Femur (tissue), 1 donor: ENCODE data around the gene RERGL.
"Not testable (repeated sequence)": the region's sequence is repeated elsewhere in the genome, so short reads cannot be mapped to it uniquely, and the experiment has no call there.

Experiments
- DNase-seq: peaks from one replicate; pipeline ENCODE4 v3.0.0-alpha.2; 2017

Gene RERGL

GRCh38 chr12:18090093-18090492, at the start of gene RERGL:
Gene RERGL (minus strand): TSS chr12:18090193. CDS start chr12:18090140, 53 bp downstream.
- no peak for DNase-seq

GRCh38 chr12:18139254-18139653, 49.3 kb upstream of the RERGL start:
- DNase-seq = no peak

GRCh38 chr12:18135509-18135908, 45.5 kb upstream of the RERGL start:
- peak; percentile 14 for DNase-seq

- no peak for DNase-seq
Observed at GRCh38 chr12:18135086-18135485, 45.1 kb upstream of the RERGL start.

GRCh38 chr12:18130851-18131250, 40.9 kb upstream of the RERGL start:
- DNase-seq = no peak

GRCh38 chr12:18123707-18124106, 33.7 kb upstream of the RERGL start:
- no peak for DNase-seq

- no peak for DNase-seq
Observed at GRCh38 chr12:18120899-18121298, 30.9 kb upstream of the RERGL start.

GRCh38 chr12:18108611-18109010, 18.6 kb upstream of the RERGL start:
- DNase-seq = no peak

GRCh38 chr12:18103624-18104023, 13.6 kb upstream of the RERGL start:
- DNase-seq = no peak

- no peak for DNase-seq
Observed at GRCh38 chr12:18101043-18101442, 11.1 kb upstream of the RERGL start.

- no peak for DNase-seq
Observed at GRCh38 chr12:18084080-18084479, 5.9 kb downstream of the RERGL start.

- no peak for DNase-seq
Observed at GRCh38 chr12:18079541-18080246, 10.3 kb downstream of the RERGL start.

GRCh38 chr12:18074001-18074400, 16.0 kb downstream of the RERGL start:
- no peak for DNase-seq

GRCh38 chr12:18072723-18073122, 17.3 kb downstream of the RERGL start:
- DNase-seq = no peak

- DNase-seq = no peak
Observed at GRCh38 chr12:18071336-18071735, 18.7 kb downstream of the RERGL start.

- no peak for DNase-seq
Observed at GRCh38 chr12:18068355-18068754, 21.6 kb downstream of the RERGL start.

GRCh38 chr12:18066666-18067065, 23.3 kb downstream of the RERGL start:
- DNase-seq = no peak

GRCh38 chr12:18062867-18063266, 27.1 kb downstream of the RERGL start:
- not testable (repeated sequence) for DNase-seq

- no peak for DNase-seq
Observed at GRCh38 chr12:18057051-18057450, 32.9 kb downstream of the RERGL start.

GRCh38 chr12:18054925-18055619, 34.9 kb downstream of the RERGL start:
- no peak for DNase-seq

GRCh38 chr12:18045446-18045992, 44.5 kb downstream of the RERGL start:
- DNase-seq = no peak

- not testable (repeated sequence) for DNase-seq
Observed at GRCh38 chr12:18040060-18040742, 49.8 kb downstream of the RERGL start.
